HEK293T (cell line): ENCODE data around the gene ADCY2.

Experiments used
- FOXA1 ChIP-seq: fragments of 450-650 bp; IDR thresholded peaks from 2 replicates; pipeline ENCODE4 v1.6.1; 2016; ENCODE audit warnings: mild to moderate bottlenecking
- FOXM1 ChIP-seq: fragments of 450-650 bp; IDR thresholded peaks from 2 replicates; pipeline ENCODE4 v1.6.1; 2017; ENCODE audit warnings: mild to moderate bottlenecking, borderline replicate concordance
- TF ChIP-seq, protein P1 (sequence below): fragments of 450-650 bp; IDR thresholded peaks from 2 replicates; pipeline ENCODE4 v1.6.1; 2016

GRCh38 chr5:7868773-7869473 lies 473.0 kb downstream of the ADCY2 start, which contains the start of the genes FASTKD3 and MTRR:
- TF ChIP-seq FOXA1 (no peak), FOXM1 (no peak)
- TF ChIP-seq, protein P1, sequence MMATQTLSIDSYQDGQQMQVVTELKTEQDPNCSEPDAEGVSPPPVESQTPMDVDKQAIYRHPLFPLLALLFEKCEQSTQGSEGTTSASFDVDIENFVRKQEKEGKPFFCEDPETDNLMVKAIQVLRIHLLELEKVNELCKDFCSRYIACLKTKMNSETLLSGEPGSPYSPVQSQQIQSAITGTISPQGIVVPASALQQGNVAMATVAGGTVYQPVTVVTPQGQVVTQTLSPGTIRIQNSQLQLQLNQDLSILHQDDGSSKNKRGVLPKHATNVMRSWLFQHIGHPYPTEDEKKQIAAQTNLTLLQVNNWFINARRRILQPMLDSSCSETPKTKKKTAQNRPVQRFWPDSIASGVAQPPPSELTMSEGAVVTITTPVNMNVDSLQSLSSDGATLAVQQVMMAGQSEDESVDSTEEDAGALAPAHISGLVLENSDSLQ, result no peak
